GM19468 (cell line): ENCODE results near the gene LUC7L3.
"Not testable (repeated sequence)": the region's sequence is repeated elsewhere in the genome, so short reads cannot be mapped to it uniquely, and the experiment has no call there.

Experiments
- ATAC-seq: cut with Tn5 transposase; IDR thresholded peaks from one replicate; pipeline ENCODE4 v1.9.1; 2021; ENCODE audit warnings: mild to moderate bottlenecking, moderate library complexity, moderate number of reproducible peaks; ENCODE audit not compliant: unreplicated experiment; ENCODE audit errors: extremely low read depth

Gene LUC7L3

GRCh38 chr17:50803676-50804075 lies 84.3 kb downstream of the LUC7L3 start:
- ATAC-seq, result no peak

- not testable (repeated sequence) for ATAC-seq
These were observed 85.5 kb downstream of the LUC7L3 start for GRCh38 chr17:50804749-50805475.

DNA sequence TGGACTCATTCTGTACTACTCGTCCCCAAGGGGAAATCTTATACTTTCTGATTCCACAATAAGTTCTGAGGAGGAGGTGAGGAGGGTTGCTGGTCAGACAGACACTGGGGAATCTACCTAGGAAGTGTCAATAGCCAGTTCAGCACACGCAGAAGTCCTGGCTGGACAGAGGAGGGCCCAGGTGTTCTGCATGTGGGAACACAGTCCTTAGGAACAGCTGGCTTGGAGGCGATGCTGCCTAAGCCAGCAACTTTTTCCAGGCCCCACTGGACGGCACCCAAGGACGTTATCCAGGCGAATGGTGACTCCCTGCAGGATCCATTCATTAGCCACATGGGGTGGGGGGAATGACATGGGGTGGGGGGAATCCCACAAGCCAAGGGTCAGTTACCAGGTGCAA lies 86.1 kb downstream of the LUC7L3 start:
- no peak for ATAC-seq
